HFFc6 (cell line): ENCODE data around the gene ATP6V1G3. TPM values are rescaled to one million over a fixed set of nuclear protein-coding genes. Genes with fewer than 3 reads are reported as not detected.
A peak's percentile ranks its signal among the peaks of the same experiment; 100 is the strongest.

Experiments
- DNase-seq: peaks from one replicate; pipeline ENCODE4 v3.0.0-alpha.2; 2018
- H3K27ac Mint-ChIP-seq: 2 replicates; pipeline ENCODE4 v1.8.0; 2020; ENCODE audit warnings: mild to moderate bottlenecking, mixed read lengths
- H3K27me3 Mint-ChIP-seq: 2 replicates; pipeline ENCODE4 v1.8.0; 2021; ENCODE audit warnings: mild to moderate bottlenecking, moderate library complexity, mixed read lengths; ENCODE audit not compliant: insufficient read depth
- H3K36me3 Mint-ChIP-seq: 2 replicates; pipeline ENCODE4 v1.8.0; 2021; ENCODE audit warnings: low read depth, mixed read lengths
- H3K4me1 Mint-ChIP-seq: 2 replicates; pipeline ENCODE4 v1.8.0; 2020; ENCODE audit warnings: low read depth, mixed read lengths
- H3K4me3 Mint-ChIP-seq: 2 replicates; pipeline ENCODE4 v1.8.0; 2020; ENCODE audit warnings: mild to moderate bottlenecking, moderate library complexity, mixed read lengths
- H3K9me3 Mint-ChIP-seq: 2 replicates; pipeline ENCODE4 v1.8.0; 2020; ENCODE audit warnings: mild to moderate bottlenecking, mixed read lengths
- total RNA-seq, 6 experiments: library from RNA; stranded (reverse); fragmentation: NEBNext Ultra II Directional; extraction: Animal tissue kit (Norgen Biotek cat#: 25700); gene quantifications; 2 replicates in 1 of 6; 3 replicates in 5 of 6; pipeline ENCODE4 v1.2.3, GENCODE V29; 2021
- TF ChIP-seq, protein P1 (sequence below): fragments of 200-600 bp; sonication (generic); IDR thresholded peaks from 2 replicates; pipeline ENCODE4 v1.5.0; 2021; ENCODE audit warnings: antibody characterized with exemption, mild to moderate bottlenecking

The ATP6V1G3 gene
- total RNA-seq, 6 experiments from 2014 or later, result 0.76 to 1.9 (median 0.95) TPM

DNA sequence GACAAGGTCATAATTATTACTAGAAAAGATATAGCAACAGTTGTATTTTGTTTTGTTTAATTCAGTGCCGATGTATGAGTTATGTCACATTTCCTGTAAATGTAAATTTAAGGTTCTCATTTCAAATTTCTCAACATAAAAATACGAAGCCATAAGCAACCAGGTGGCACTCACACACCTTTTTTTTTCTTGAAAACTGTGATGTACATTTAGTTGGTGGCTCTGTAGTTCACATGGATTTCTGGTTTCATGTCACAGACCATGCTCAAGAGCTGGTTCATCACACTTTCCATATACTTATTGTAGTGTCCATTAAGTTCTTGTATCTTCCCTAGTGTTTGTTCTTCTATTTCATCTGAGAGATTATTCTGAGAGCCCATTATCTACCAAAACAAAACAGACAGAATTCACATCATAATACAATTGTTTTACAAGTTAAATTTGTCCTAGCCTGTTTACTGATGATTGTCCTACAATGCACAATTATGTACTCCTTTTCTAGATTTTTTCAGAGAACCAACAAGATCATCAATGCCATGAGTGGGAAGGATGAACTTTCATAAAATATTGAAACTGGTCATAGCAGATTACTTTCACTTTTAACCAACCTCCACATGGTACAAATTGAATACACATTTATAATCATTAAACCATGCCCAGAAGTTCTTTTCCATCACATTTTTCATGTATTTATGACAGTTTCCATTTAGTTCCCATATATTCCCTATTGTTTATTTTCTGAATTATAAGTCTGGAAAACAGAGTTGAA, 17.1 kb downstream of the ATP6V1G3 start:
- H3K4me1 Mint-ChIP-seq, result peaks cover 59% of the 10 kb centered on the region
- H3K36me3 Mint-ChIP-seq, result peaks cover 35% of the 10 kb centered on the region

DNA sequence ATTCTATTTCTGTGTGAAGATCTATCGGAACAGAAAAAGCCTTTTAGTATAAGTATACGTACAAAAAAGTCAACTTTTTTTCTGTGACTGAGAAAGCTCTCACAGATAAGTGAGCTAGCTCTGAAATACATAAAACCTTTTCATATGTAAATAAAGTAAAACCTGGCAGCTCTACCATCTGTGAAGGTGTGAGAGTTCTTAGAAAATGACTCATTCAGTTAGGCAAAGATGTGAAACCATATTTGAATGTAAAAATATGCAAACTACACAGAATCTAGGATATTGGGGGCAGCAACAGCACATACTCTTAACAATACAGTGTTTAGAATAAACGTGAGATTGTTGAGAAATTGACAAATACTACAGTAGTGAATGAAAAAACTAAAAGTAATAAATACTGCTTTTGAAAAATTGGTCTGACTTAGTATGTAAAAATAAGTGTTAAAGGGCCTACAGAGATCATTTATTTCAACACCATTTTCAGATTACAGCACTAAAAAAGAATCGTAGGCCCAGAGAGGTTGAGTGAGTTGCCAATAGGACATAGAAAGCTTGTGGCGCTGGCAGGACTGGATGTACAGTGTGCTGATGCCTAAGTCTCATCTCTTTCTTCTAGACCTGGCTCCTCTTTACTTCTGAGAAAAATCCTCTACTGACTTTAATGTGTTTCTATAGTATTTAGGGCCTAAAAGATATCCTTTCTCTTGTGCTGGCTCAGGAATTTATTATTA, 19.8 kb downstream of the ATP6V1G3 start:
- no peaks in the 10 kb centered on the region for H3K27me3 Mint-ChIP-seq
- H3K4me1 Mint-ChIP-seq, result peaks cover 43% of the 10 kb centered on the region
- H3K36me3 Mint-ChIP-seq, result peaks cover 23% of the 10 kb centered on the region
- H3K27ac Mint-ChIP-seq, result no peak overlapping the region
- H3K4me3 Mint-ChIP-seq, result no peak overlapping the region
- no peak for DNase-seq
- no peaks in the 10 kb centered on the region for H3K9me3 Mint-ChIP-seq
- TF ChIP-seq, protein P1, sequence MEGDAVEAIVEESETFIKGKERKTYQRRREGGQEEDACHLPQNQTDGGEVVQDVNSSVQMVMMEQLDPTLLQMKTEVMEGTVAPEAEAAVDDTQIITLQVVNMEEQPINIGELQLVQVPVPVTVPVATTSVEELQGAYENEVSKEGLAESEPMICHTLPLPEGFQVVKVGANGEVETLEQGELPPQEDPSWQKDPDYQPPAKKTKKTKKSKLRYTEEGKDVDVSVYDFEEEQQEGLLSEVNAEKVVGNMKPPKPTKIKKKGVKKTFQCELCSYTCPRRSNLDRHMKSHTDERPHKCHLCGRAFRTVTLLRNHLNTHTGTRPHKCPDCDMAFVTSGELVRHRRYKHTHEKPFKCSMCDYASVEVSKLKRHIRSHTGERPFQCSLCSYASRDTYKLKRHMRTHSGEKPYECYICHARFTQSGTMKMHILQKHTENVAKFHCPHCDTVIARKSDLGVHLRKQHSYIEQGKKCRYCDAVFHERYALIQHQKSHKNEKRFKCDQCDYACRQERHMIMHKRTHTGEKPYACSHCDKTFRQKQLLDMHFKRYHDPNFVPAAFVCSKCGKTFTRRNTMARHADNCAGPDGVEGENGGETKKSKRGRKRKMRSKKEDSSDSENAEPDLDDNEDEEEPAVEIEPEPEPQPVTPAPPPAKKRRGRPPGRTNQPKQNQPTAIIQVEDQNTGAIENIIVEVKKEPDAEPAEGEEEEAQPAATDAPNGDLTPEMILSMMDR, result no peak

More for the DNA sequence above, 17.1 kb downstream of the ATP6V1G3 start:
- DNase-seq, result no peak
- no peak overlapping the region for H3K4me3 Mint-ChIP-seq
- TF ChIP-seq, protein P1, result no peak
- no peaks in the 10 kb centered on the region for H3K9me3 Mint-ChIP-seq
- H3K27ac Mint-ChIP-seq, result peak overlapping the region; percentile 6; the same call in 1 of the 2 replicates
- H3K27me3 Mint-ChIP-seq, result no peaks in the 10 kb centered on the region

- Mint-ChIP-seq H3K27me3 (no peaks in the 10 kb centered on the region), H3K4me3 (no peak overlapping the region), H3K27ac (no peak overlapping the region), H3K36me3 (peaks cover 23% of the 10 kb centered on the region), H3K9me3 (no peaks in the 10 kb centered on the region), H3K4me1 (peaks cover 37% of the 10 kb centered on the region)
- no peak for DNase-seq
- TF ChIP-seq, protein P1, result no peak
Measured at GRCh38 chr1:198519639-198520501, 20.6 kb downstream of the ATP6V1G3 start.

GRCh38 chr1:198517623-198518199, 22.8 kb downstream of the ATP6V1G3 start:
- Mint-ChIP-seq H3K9me3 (no peaks in the 10 kb centered on the region), H3K36me3 (peaks cover 16% of the 10 kb centered on the region; the same call in 1 of the 2 replicates), H3K27me3 (no peaks in the 10 kb centered on the region), H3K27ac (no peak overlapping the region), H3K4me1 (peaks cover 20% of the 10 kb centered on the region), H3K4me3 (no peak overlapping the region)
- DNase-seq, result no peak
- TF ChIP-seq, protein P1, result no peak

DNA sequence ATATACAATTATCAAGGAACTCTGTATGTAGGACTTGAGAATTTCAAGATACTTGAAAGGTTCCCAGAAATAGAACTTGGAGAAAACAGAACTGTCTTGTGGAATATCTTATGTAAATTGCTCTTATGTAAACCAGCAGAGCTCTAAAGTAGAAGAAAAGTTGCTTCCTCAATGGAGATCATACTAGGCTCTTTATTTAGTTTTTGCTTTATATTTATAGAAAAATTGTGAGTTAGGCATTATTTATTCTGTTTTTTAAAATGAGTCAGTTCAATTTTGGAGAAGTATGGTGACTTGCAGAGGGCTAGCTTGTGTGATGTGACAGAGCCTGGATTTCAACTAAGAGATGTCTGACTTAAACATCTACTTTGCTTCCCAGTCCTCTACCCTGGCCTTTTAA, 40.4 kb downstream of the ATP6V1G3 start:
- peak overlapping the region; percentile 66 for H3K27ac Mint-ChIP-seq
- no peak for DNase-seq
- H3K27me3 Mint-ChIP-seq, result no peaks in the 10 kb centered on the region
- TF ChIP-seq, protein P1, result no peak
- H3K9me3 Mint-ChIP-seq, result peaks cover 20% of the 10 kb centered on the region
- peaks cover 71% of the 10 kb centered on the region for H3K4me1 Mint-ChIP-seq
- H3K4me3 Mint-ChIP-seq, result no peak overlapping the region
- peaks cover 37% of the 10 kb centered on the region for H3K36me3 Mint-ChIP-seq
